Brain microvascular endothelial cell (primary cell): ENCODE measurements around the gene SLC9A8.
"Not testable (repeated sequence)": the region's sequence is repeated elsewhere in the genome, so short reads cannot be mapped to it uniquely, and the experiment has no call there.

Source experiments
- DNase-seq: peaks from one replicate; pipeline ENCODE4 v3.0.0-alpha.2; 2020
- H3K27ac ChIP-seq: fragments of 250-450 bp; sonication (Bioruptor Pico); 2 replicates; pipeline ENCODE4 v1.5.1; 2020; ENCODE audit warnings: mild to moderate bottlenecking, moderate library complexity
- H3K27me3 ChIP-seq: fragments of 250-450 bp; sonication (Bioruptor Pico); replicated peaks from 2 replicates; pipeline ENCODE4 v1.5.1; 2020; ENCODE audit warnings: mild to moderate bottlenecking
- H3K36me3 ChIP-seq: fragments of 250-450 bp; sonication (Bioruptor Pico); replicated peaks from 2 replicates; pipeline ENCODE4 v1.5.1; 2020; ENCODE audit warnings: mild to moderate bottlenecking
- H3K4me3 ChIP-seq: 2 replicates; pipeline ENCODE4 v1.5.1; 2011; ENCODE audit warnings: low read depth, mild to moderate bottlenecking, control low read depth, low read length, moderate library complexity
- in situ Hi-C: cut with HindIII; loops from 2 replicates; pipeline ENCODE4 v1.10.0; 2017; ENCODE audit warnings: low sequenced_read_pairs, low pct_ligation_motif_present
- TF ChIP-seq, protein P1 (sequence below): IDR thresholded peaks from 2 replicates; pipeline ENCODE4 v1.5.1; 2011; ENCODE audit warnings: low read depth, mild to moderate bottlenecking, moderate library complexity, low read length, control low read depth, inconsistent platforms; ENCODE audit errors: missing control alignments

SLC9A8 gene

DNA sequence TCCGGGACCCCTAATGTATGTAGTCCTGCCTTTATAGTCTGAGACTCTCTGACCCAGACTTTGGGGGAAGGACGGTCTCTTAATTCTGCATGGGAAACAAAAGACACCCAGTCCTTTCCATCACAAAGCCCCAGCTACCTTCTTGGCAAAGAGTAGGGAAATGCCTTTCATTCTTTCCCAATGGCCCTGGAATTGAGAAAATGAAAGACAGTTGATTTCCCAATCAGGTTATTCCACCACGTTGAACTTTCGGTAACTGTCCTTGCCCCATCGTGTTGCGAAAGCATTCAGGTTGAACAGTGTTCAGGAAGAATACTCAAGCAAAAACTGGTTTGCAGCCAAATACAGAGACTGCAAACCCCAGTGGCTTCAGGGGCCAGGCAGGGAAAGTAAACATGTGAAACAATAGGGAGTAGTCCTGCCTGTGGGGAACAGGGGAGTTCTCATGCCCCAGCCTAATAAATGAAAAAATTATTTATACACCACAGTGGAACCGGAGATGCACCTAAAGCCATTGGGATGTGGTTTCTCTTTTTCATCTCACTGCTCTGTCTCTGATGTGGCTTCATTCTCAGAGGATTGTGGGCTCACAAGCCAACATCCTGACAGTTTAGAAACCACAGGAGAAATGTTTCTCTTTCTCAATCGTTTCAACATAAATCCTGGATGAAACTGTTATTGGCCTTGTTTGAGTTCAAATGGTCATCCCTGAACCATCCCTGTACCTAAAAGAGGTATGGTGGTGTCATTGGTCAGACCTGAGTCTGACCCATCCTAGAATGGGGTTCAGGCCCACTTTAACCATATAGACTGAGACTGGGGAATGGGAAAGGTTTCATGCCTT is 44.2 kb upstream of the SLC9A8 start:
- Histone ChIP-seq H3K27ac (peak overlapping the region; percentile 23), H3K36me3 (no peaks in the 10 kb centered on the region), H3K4me3 (no peak overlapping the region), H3K27me3 (no peaks in the 10 kb centered on the region)
- in situ Hi-C loops = no loop called here
- TF ChIP-seq, protein P1, sequence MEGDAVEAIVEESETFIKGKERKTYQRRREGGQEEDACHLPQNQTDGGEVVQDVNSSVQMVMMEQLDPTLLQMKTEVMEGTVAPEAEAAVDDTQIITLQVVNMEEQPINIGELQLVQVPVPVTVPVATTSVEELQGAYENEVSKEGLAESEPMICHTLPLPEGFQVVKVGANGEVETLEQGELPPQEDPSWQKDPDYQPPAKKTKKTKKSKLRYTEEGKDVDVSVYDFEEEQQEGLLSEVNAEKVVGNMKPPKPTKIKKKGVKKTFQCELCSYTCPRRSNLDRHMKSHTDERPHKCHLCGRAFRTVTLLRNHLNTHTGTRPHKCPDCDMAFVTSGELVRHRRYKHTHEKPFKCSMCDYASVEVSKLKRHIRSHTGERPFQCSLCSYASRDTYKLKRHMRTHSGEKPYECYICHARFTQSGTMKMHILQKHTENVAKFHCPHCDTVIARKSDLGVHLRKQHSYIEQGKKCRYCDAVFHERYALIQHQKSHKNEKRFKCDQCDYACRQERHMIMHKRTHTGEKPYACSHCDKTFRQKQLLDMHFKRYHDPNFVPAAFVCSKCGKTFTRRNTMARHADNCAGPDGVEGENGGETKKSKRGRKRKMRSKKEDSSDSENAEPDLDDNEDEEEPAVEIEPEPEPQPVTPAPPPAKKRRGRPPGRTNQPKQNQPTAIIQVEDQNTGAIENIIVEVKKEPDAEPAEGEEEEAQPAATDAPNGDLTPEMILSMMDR = no peak
- DNase-seq = peak; percentile 59

DNA sequence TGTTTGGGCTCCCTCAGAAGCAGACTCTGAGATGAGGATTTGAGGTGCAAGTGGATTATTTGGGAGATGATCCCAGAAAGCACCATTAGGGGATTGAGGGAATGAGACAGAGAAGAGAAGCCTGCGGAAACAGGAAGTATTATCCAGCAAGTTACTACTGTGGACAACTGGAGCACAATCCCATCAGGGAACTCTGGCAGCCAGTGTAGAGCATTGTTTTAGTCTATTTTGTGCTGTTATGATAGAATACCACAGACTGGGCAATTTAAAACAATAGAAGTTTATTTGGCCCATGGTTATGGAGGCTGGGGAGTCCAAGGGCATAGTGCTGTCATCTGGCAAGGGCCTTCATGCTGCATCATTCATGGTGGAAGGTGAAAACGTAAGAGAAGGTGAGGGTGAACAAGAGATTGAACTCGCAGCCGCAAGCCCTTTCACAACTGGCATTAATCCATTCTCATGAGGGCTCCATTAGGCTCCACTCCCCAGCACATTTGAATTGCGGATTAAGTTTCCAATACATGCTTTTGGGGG is 43.5 kb upstream of the SLC9A8 start:
- in situ Hi-C loops = no loop called here
- DNase-seq = no peak
- TF ChIP-seq, protein P1 = no peak
- Histone ChIP-seq H3K36me3 (no peaks in the 10 kb centered on the region), H3K27ac (peak overlapping the region; percentile 23), H3K27me3 (no peaks in the 10 kb centered on the region), H3K4me3 (no peak overlapping the region)

DNA sequence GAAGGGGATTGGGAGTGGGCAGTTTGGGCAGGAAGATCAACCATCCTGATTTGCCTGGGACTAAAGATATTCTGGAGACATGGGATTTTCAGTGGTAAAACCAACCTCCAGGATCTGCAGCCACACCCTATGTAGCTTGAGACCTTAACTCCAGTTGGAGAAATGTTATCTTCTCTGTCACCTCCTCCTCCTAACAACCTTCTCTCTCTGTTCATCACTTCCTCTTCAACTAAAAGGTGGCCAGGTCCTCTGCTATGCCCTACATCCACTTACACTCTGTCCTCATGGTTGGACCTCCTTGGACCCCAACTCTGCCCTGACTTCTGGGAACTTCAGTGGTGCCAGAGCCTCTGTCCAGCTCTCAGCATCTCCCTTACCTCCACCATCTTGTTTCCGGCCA is 42.0 kb upstream of the SLC9A8 start:
- H3K27me3 ChIP-seq = no peaks in the 10 kb centered on the region
- H3K4me3 ChIP-seq = no peak overlapping the region
- in situ Hi-C loops = no loop called here
- DNase-seq = no peak
- no peaks in the 10 kb centered on the region for H3K36me3 ChIP-seq
- H3K27ac ChIP-seq = no peak overlapping the region
- TF ChIP-seq, protein P1 = no peak

DNA sequence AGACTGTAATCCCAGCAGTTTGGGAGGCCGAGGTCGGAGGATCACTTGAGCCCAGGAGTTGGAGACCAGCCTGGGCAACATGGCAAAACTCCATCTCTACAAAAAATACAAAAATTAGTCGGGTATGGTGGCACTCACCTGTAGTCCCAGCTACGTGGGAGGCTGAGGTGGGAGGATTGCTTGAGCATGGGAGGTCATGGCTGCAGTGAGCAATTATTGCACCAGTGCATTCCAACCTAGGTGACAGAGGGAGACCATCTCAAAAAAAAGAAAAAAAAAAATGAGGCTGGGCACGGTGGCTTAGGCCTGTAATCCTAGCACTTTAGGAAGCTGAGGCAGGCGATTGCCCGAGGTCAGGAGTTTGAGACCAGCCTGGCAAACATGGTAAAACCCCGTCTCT is 38.4 kb upstream of the SLC9A8 start:
- H3K27ac ChIP-seq, H3K36me3 ChIP-seq, H3K4me3 ChIP-seq, in situ Hi-C loops, DNase-seq, H3K27me3 ChIP-seq: not testable (repeated sequence)

DNA sequence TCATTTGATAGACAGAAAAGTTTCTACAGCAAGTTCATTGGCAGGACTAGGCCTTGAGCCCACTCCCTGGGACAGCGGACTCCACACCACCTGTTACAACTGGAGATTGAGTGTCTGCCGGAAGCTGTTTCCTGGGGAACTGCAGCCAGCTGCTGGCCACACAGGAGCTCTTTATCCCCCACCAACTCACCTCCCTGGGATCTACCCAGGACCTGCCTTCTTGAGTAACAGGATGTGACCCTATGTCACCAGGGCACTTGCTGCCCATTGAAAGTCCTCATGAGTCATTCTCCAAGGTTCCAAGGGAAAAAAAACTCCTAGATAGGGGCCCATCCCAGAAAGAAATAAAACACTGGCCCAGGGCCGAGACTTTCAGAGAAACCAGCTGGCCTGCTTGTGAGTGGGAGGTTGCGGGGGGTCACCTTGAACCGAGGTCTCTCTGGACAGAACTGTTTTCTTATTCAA is 37.4 kb upstream of the SLC9A8 start:
- peak overlapping the region; percentile 27 for H3K27ac ChIP-seq
- in situ Hi-C loops = no loop called here
- H3K4me3 ChIP-seq = no peak overlapping the region
- DNase-seq = peak; percentile 38
- TF ChIP-seq, protein P1 = no peak
- H3K27me3 ChIP-seq = no peaks in the 10 kb centered on the region
- no peaks in the 10 kb centered on the region for H3K36me3 ChIP-seq

DNA sequence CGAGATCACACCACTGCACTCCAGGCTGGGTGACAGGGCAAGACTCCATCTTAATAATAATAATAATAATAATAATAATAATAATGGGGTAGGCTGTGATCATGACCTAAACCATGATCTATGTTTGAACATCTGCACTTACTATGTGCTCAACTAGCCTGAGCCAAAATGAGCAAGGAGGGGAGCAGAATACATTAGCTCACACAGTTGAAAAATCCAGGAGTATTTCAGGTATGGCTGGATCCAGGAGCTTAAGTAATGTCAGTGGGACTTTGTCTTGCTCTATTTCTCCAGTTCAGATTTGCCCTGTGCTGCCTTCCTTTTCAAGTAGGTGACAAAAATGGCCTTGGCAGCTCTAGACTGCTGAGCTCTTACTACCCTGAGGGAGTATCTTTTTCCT is 32.7 kb upstream of the SLC9A8 start:
- TF ChIP-seq, protein P1 = no peak
- no peak for DNase-seq
- Histone ChIP-seq H3K36me3 (no peaks in the 10 kb centered on the region), H3K4me3 (no peak overlapping the region), H3K27ac (no peak overlapping the region), H3K27me3 (no peaks in the 10 kb centered on the region)
- in situ Hi-C loops = no loop called here
